Activated CD4-positive, alpha-beta memory T cell treated with anti-CD3 and anti-CD28 coated beads for 36 hours (primary cell): ENCODE measurements around the gene TEK. TPM values are rescaled to one million over a fixed set of nuclear protein-coding genes. Genes with fewer than 3 reads are reported as not detected.
"Not testable (repeated sequence)": the region's sequence is repeated elsewhere in the genome, so short reads cannot be mapped to it uniquely, and the experiment has no call there.

Source experiments
- CTCF ChIA-PET: fragments of 350-600 bp; sonication (Branson Sonifier 250); formaldehyde crosslinking; loops from one replicate; lab custom pipeline; 2021; ENCODE audit warnings: antibody characterized with exemption, inconsistent platforms; lab: Charles Lee
- POLR2A ChIA-PET: fragments of 350-600 bp; sonication (Branson Sonifier 250); formaldehyde crosslinking; loops from one replicate; lab custom pipeline; 2021; ENCODE audit warnings: antibody characterized with exemption; lab: Charles Lee
- DNase-seq: peaks from one replicate; pipeline ENCODE4 v3.0.0-alpha.2; 2020
- H3K27ac Mint-ChIP-seq: one replicate; pipeline ENCODE4 v1.8.0; 2021; ENCODE audit warnings: mixed read lengths
- H3K27me3 Mint-ChIP-seq: one replicate; pipeline ENCODE4 v1.8.0; 2021; ENCODE audit warnings: mixed read lengths
- H3K36me3 Mint-ChIP-seq: one replicate; pipeline ENCODE4 v1.8.0; 2021; ENCODE audit warnings: mixed read lengths
- H3K4me1 Mint-ChIP-seq: one replicate; pipeline ENCODE4 v1.8.0; 2021; ENCODE audit warnings: low read depth, mixed read lengths
- H3K4me3 Mint-ChIP-seq: one replicate; pipeline ENCODE4 v1.8.0; 2021; ENCODE audit warnings: mild to moderate bottlenecking, mixed read lengths
- H3K9me3 Mint-ChIP-seq: one replicate; pipeline ENCODE4 v1.8.0; 2021; ENCODE audit warnings: mixed read lengths
- intact Hi-C: fragments of 100-400 bp; cut with micrococcal nuclease; formaldehyde crosslinking; loops from one replicate; pipeline ENCODE4 v1.15.1; 2023
- total RNA-seq, 2 experiments: library from RNA; stranded (reverse); gene quantifications; one replicate each; pipeline ENCODE4 v1.2.3, GENCODE V29; 2021

TEK gene
- total RNA-seq, 2 experiments from 2014 or later, result not detected

GRCh38 chr9:27092496-27092895, 16.5 kb upstream of the TEK start:
- peaks cover 12% of the 10 kb centered on the region for H3K27me3 Mint-ChIP-seq
- H3K27ac Mint-ChIP-seq, intact Hi-C loops, H3K4me3 Mint-ChIP-seq, DNase-seq, H3K36me3 Mint-ChIP-seq, H3K9me3 Mint-ChIP-seq, POLR2A ChIA-PET, H3K4me1 Mint-ChIP-seq: not testable (repeated sequence)
- CTCF ChIA-PET, result interaction anchor here (1.1 kb wide), 1 partner anchor 36 kb away, joined by 3 read pairs; no protein-coding TSS in a partner anchor

GRCh38 chr9:27093384-27094067, 15.5 kb upstream of the TEK start:
- H3K36me3 Mint-ChIP-seq, POLR2A ChIA-PET, intact Hi-C loops, H3K9me3 Mint-ChIP-seq, DNase-seq, H3K4me1 Mint-ChIP-seq, H3K4me3 Mint-ChIP-seq, H3K27ac Mint-ChIP-seq: not testable (repeated sequence)
- H3K27me3 Mint-ChIP-seq, result peaks cover 12% of the 10 kb centered on the region
- CTCF ChIA-PET, result interaction anchor here (1.1 kb wide), 1 partner anchor 37 kb away, joined by 3 read pairs; no protein-coding TSS in a partner anchor

DNA sequence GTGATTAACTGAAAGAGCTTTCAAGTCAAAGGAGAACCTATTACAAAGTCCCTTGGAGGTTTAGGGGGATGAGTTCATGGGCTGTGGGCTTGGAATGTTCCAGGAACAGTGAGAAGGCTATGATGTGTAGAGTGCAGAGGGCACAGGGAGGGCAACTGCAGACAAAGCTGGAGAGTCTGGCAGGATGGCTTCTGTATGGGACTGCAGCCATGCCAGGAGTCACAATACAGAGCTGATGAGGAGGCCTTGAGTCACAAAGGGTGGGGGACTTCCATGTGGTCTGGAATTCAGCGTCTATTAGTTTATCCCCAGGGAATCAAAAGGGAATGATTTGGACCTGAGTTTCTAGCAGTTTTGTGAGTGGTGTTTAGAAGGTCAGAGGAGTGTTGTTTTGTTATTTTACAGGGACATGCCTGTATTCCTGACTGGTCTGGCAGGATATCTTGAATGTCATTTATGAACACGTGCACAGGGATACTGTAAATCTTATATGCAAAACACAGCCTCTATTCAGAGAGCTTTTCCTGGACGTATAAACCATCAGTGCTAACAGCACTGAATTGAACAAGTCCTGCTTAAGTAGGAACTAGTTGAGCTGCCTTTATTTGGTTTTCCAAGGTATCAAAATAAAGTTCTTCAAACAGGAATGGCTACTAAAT, 14.3 kb upstream of the TEK start:
- CTCF ChIA-PET, result no interaction called here
- no peak overlapping the region for H3K4me3 Mint-ChIP-seq
- peaks cover 5% of the 10 kb centered on the region for H3K4me1 Mint-ChIP-seq
- H3K27ac Mint-ChIP-seq, result no peak overlapping the region
- peaks cover 12% of the 10 kb centered on the region for H3K27me3 Mint-ChIP-seq
- intact Hi-C loops, result no loop called here
- POLR2A ChIA-PET, result no interaction called here
- no peaks in the 10 kb centered on the region for H3K9me3 Mint-ChIP-seq
- no peak for DNase-seq
- H3K36me3 Mint-ChIP-seq, result no peaks in the 10 kb centered on the region

GRCh38 chr9:27107241-27107640, 1.8 kb upstream of the TEK start:
- H3K36me3 Mint-ChIP-seq, result no peaks in the 10 kb centered on the region
- H3K4me1 Mint-ChIP-seq, result no peaks in the 10 kb centered on the region
- H3K27ac Mint-ChIP-seq, result no peak overlapping the region
- ChIA-PET POLR2A (no interaction called here), CTCF (no interaction called here)
- no peaks in the 10 kb centered on the region for H3K9me3 Mint-ChIP-seq
- intact Hi-C loops, result no loop called here
- no peak for DNase-seq
- no peak overlapping the region for H3K4me3 Mint-ChIP-seq
- peaks cover 3% of the 10 kb centered on the region for H3K27me3 Mint-ChIP-seq

GRCh38 chr9:27109621-27110020, 596 bp downstream of the TEK start:
- ChIA-PET CTCF (no interaction called here), POLR2A (no interaction called here)
- no peak for DNase-seq
- Mint-ChIP-seq H3K4me3 (no peak overlapping the region), H3K4me1 (no peaks in the 10 kb centered on the region), H3K9me3 (no peaks in the 10 kb centered on the region), H3K27ac (no peak overlapping the region), H3K36me3 (no peaks in the 10 kb centered on the region), H3K27me3 (peaks cover 3% of the 10 kb centered on the region)
- intact Hi-C loops, result no loop called here

DNA sequence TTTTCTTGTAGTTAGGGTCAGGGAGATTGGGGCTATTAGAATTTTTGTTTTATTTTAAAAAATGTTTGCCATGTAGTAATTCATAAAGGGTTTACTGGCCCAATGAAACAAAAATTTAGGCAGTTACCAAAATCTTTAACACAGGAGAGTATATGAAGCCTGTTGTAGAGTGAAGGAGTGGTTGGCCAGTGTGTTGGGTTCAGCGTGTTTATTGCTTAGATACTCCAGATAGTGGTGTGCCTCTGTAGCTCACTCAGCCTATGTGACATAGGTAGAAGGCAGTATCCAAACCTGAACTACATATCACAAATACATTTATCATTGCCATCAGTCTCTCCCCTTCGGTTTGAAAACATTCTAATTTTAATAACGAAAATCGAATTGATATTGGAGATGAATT, 1.2 kb downstream of the TEK start:
- Mint-ChIP-seq H3K27ac (no peak overlapping the region), H3K4me3 (no peak overlapping the region), H3K27me3 (peaks cover 3% of the 10 kb centered on the region), H3K9me3 (no peaks in the 10 kb centered on the region), H3K36me3 (no peaks in the 10 kb centered on the region), H3K4me1 (no peaks in the 10 kb centered on the region)
- CTCF ChIA-PET, result no interaction called here
- no peak for DNase-seq
- intact Hi-C loops, result no loop called here
- POLR2A ChIA-PET, result no interaction called here

DNA sequence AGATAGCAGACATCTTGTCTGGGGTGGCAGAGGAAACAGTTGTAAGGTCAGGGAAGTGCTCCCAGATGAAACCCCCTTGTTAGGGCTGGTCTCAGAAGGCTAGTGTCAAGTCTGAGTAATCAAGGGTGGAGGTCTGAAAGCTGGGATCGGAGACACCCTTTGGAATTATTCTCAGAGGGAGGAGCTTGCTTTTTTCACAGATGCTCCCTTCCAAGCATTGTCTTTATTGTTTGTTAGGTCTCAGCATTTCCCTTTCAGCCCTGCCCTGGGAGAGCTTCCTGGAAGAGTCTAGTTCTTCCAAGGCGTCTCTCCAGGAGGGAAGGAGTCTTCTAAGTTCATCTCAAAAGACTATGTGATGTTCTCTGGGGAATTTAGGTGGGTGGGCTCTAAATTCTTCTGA, 3.2 kb downstream of the TEK start:
- no peak for DNase-seq
- H3K9me3 Mint-ChIP-seq, result no peaks in the 10 kb centered on the region
- no peaks in the 10 kb centered on the region for H3K4me1 Mint-ChIP-seq
- H3K27ac Mint-ChIP-seq, result no peak overlapping the region
- POLR2A ChIA-PET, result no interaction called here
- no peaks in the 10 kb centered on the region for H3K36me3 Mint-ChIP-seq
- CTCF ChIA-PET, result no interaction called here
- H3K4me3 Mint-ChIP-seq, result no peak overlapping the region
- H3K27me3 Mint-ChIP-seq, result peaks cover 3% of the 10 kb centered on the region
- intact Hi-C loops, result no loop called here

GRCh38 chr9:27117489-27118135, 8.6 kb downstream of the TEK start:
- ChIA-PET CTCF (no interaction called here), POLR2A (no interaction called here)
- no peak for DNase-seq
- H3K4me3 Mint-ChIP-seq, result no peak overlapping the region
- no peaks in the 10 kb centered on the region for H3K36me3 Mint-ChIP-seq
- no peaks in the 10 kb centered on the region for H3K9me3 Mint-ChIP-seq
- no peaks in the 10 kb centered on the region for H3K27me3 Mint-ChIP-seq
- intact Hi-C loops, result no loop called here
- H3K4me1 Mint-ChIP-seq, result no peaks in the 10 kb centered on the region
- H3K27ac Mint-ChIP-seq, result no peak overlapping the region

DNA sequence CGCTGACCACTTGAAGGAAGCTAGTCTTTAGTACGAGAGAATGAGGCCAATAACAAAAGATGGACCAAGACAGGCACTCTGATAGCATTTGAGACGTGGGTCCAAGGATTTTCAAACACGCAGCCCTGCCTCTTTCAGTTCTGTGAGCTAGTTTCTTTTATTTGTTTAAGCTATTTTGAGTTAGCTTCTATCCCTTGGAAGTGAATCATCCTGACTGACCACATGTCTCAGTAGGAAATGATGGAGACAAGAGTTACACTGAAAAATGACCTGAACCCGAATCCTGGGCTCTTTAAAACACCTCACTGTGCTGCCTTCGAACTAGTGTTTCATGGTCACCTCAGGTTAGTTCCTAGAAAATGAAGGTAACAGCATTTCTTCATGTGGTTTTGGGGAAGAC, 9.9 kb downstream of the TEK start:
- Mint-ChIP-seq H3K4me1 (no peaks in the 10 kb centered on the region), H3K9me3 (no peaks in the 10 kb centered on the region), H3K36me3 (no peaks in the 10 kb centered on the region), H3K4me3 (no peak overlapping the region), H3K27ac (no peak overlapping the region), H3K27me3 (no peaks in the 10 kb centered on the region)
- ChIA-PET CTCF (no interaction called here), POLR2A (no interaction called here)
- intact Hi-C loops, result no loop called here
- DNase-seq, result no peak

DNA sequence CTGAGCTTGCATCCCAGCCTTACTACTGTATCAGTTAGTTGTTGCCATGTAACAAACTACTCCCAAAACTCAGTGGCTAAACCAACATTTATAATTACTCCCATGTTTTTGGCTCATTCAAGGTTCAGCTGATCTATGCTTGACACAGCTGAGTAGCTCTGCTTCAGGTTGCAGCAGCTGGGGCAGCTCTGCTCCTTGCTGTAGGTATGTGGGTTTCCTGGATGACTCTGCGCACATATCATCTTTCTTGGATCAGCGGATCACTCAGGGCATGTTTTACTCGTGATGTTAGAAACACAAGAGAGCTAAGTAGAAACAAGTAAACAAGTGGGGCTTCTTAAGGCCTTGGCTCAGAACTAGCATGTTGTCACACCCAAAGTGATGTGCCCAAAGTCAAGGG, 15.1 kb downstream of the TEK start:
- Mint-ChIP-seq H3K9me3 (no peaks in the 10 kb centered on the region), H3K4me1 (no peaks in the 10 kb centered on the region), H3K36me3 (no peaks in the 10 kb centered on the region), H3K27ac (no peak overlapping the region), H3K4me3 (no peak overlapping the region), H3K27me3 (no peaks in the 10 kb centered on the region)
- intact Hi-C loops, result no loop called here
- no peak for DNase-seq
- POLR2A ChIA-PET, result no interaction called here
- CTCF ChIA-PET, result interaction anchor here (0.6 to 0.8 kb wide), 2 partner anchors 15 to 24 kb away, joined by 3 read pairs; no protein-coding TSS in a partner anchor

GRCh38 chr9:27125030-27125429, 16.0 kb downstream of the TEK start:
- Mint-ChIP-seq H3K4me3 (no peak overlapping the region), H3K27me3 (no peaks in the 10 kb centered on the region), H3K4me1 (no peaks in the 10 kb centered on the region), H3K27ac (no peak overlapping the region), H3K36me3 (no peaks in the 10 kb centered on the region), H3K9me3 (no peaks in the 10 kb centered on the region)
- no peak for DNase-seq
- ChIA-PET POLR2A (no interaction called here), CTCF (no interaction called here)
- intact Hi-C loops, result no loop called here

GRCh38 chr9:27125936-27126335, 16.9 kb downstream of the TEK start:
- no peaks in the 10 kb centered on the region for H3K36me3 Mint-ChIP-seq
- no peak overlapping the region for H3K27ac Mint-ChIP-seq
- CTCF ChIA-PET, result no interaction called here
- no peak overlapping the region for H3K4me3 Mint-ChIP-seq
- H3K27me3 Mint-ChIP-seq, result no peaks in the 10 kb centered on the region
- intact Hi-C loops, result no loop called here
- POLR2A ChIA-PET, result no interaction called here
- H3K9me3 Mint-ChIP-seq, result no peaks in the 10 kb centered on the region
- H3K4me1 Mint-ChIP-seq, result no peaks in the 10 kb centered on the region
- DNase-seq, result no peak
